Measurements from ENCODE around the gene CIB4. TPM values are rescaled to one million over a fixed set of nuclear protein-coding genes. Genes with fewer than 3 reads are reported as not detected.

The CIB4 gene
- total RNA-seq, 1 donor from 2014 or later, result not detected

DNA sequence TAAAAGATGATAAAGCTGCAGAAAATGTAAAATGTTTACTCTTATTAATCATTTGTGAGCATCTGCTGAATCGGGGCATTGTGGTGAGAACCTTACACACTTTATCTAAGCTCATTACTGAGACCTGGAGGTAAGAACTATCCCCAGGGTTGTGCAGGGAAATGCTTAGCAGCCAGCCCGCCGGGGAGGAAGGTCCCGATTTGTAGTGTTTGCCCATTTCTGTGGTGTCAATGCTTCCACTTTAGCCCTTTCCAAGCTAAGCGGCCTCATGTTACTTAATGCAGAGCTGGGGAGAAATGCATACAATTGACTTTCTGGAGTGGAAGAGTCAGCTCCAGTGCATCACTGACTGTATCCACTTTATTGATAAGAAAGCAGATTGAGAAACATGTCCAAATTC lies 30.5 kb upstream of the CIB4 start:
- no peak for TF ChIP-seq CTCF (IDR thresholded peaks at IDR 0.05)
- no peak overlapping the region for H3K4me3 ChIP-seq
- no peak for DNase-seq
- intact Hi-C loops (cut with DNase I), result no loop called here
- no peak for ATAC-seq
- no peak overlapping the region for H3K27ac ChIP-seq
- H3K36me3 ChIP-seq, result no peaks in the 10 kb centered on the region
- H3K27me3 ChIP-seq (ENCODE audit: low read depth), result no peaks in the 10 kb centered on the region
- no peaks in the 10 kb centered on the region for H3K4me1 ChIP-seq
- H3K9me3 ChIP-seq, result no peaks in the 10 kb centered on the region

GRCh38 chr2:26670931-26671460 lies 29.8 kb upstream of the CIB4 start:
- DNase-seq, result no peak
- no peaks in the 10 kb centered on the region for H3K36me3 ChIP-seq

GRCh38 chr2:26670171-26670570 lies 29.0 kb upstream of the CIB4 start:
- no peak for DNase-seq
- ATAC-seq, result no peak
- no peaks in the 10 kb centered on the region for H3K36me3 ChIP-seq
- no peaks in the 10 kb centered on the region for H3K9me3 ChIP-seq
- no peak for TF ChIP-seq CTCF (IDR thresholded peaks at IDR 0.05)
- H3K27me3 ChIP-seq (ENCODE audit: low read depth), result no peaks in the 10 kb centered on the region
- H3K27ac ChIP-seq, result no peak overlapping the region
- intact Hi-C loops (cut with DNase I), result no loop called here
- no peaks in the 10 kb centered on the region for H3K4me1 ChIP-seq
- no peak overlapping the region for H3K4me3 ChIP-seq

More at GRCh38 chr2:26670931-26671460, 29.8 kb upstream of the CIB4 start:
- Histone ChIP-seq H3K27ac (no peak overlapping the region), H3K9me3 (no peaks in the 10 kb centered on the region), H3K4me3 (no peak overlapping the region), H3K27me3 (ENCODE audit: low read depth) (no peaks in the 10 kb centered on the region), H3K4me1 (no peaks in the 10 kb centered on the region)
- intact Hi-C loops (cut with DNase I), result no loop called here
- TF ChIP-seq CTCF (IDR thresholded peaks at IDR 0.05), result no peak
- ATAC-seq, result no peak

- ATAC-seq (no peak), DNase-seq (no peak)
Observed at GRCh38 chr2:26668856-26669750, 27.9 kb upstream of the CIB4 start.

GRCh38 chr2:26668041-26668440 lies 26.9 kb upstream of the CIB4 start:
- H3K27me3 ChIP-seq (ENCODE audit: low read depth), result no peaks in the 10 kb centered on the region
- no peak for TF ChIP-seq CTCF (IDR thresholded peaks at IDR 0.05)
- intact Hi-C loops (cut with DNase I), result no loop called here
- no peak for DNase-seq
- no peak for ATAC-seq
- no peak overlapping the region for H3K4me3 ChIP-seq
- H3K27ac ChIP-seq, result no peak overlapping the region
- no peaks in the 10 kb centered on the region for H3K36me3 ChIP-seq
- no peaks in the 10 kb centered on the region for H3K9me3 ChIP-seq
- H3K4me1 ChIP-seq, result no peaks in the 10 kb centered on the region

More at GRCh38 chr2:26668856-26669750, 27.9 kb upstream of the CIB4 start:
- H3K9me3 ChIP-seq, result no peaks in the 10 kb centered on the region
- H3K27ac ChIP-seq, result no peak overlapping the region
- TF ChIP-seq CTCF (IDR thresholded peaks at IDR 0.05), result no peak
- intact Hi-C loops (cut with DNase I), result no loop called here
- no peaks in the 10 kb centered on the region for H3K27me3 ChIP-seq (ENCODE audit: low read depth)
- no peaks in the 10 kb centered on the region for H3K4me1 ChIP-seq
- H3K36me3 ChIP-seq, result no peaks in the 10 kb centered on the region
- no peak overlapping the region for H3K4me3 ChIP-seq

All from lower lobe of right lung (tissue), 2 donors.